Measurements from ENCODE around the gene CEACAM3.

- TF ChIP-seq MAFK (IDR thresholded peaks at IDR 0.05; ENCODE audit: low read depth, low read length): no peak
- no peak for TF ChIP-seq POLR2AphosphoS5 (IDR thresholded peaks at IDR 0.05; ENCODE audit: low read depth, low read length)
- no peak for TF ChIP-seq CTCF (IDR thresholded peaks at IDR 0.05; ENCODE audit: control extremely low read depth in 1 of 3, insufficient read depth in 1 of 3, low read depth in 1 of 3, low read length in 3 of 3)
- TF ChIP-seq SUZ12 (IDR thresholded peaks at IDR 0.05; ENCODE audit: low read length): no peak
- TF ChIP-seq POLR2A (IDR thresholded peaks at IDR 0.05; ENCODE audit: control extremely low read depth in 1 of 2, low read depth in 2 of 2, low read length in 2 of 2): no peak
- TF ChIP-seq EZH2 (IDR thresholded peaks at IDR 0.05; ENCODE audit: low read depth, low read length, severe bottlenecking): no peak
- TF ChIP-seq RAD21 (IDR thresholded peaks at IDR 0.05 in 1 of 2, conservative IDR thresholded peaks at IDR 0.05 in 1 of 2; ENCODE audit: low read depth in 2 of 2, low read length in 2 of 2): no peak
- no peak for TF ChIP-seq CHD2 (IDR thresholded peaks at IDR 0.05; ENCODE audit: low read length)
- no peak for TF ChIP-seq CHD7 (IDR thresholded peaks at IDR 0.05; ENCODE audit: insufficient replicate concordance, low read length)
- TF ChIP-seq BRCA1 (IDR thresholded peaks at IDR 0.05; ENCODE audit: low read depth, low read length): no peak
Measured at GRCh38 chr19:41758846-41759245, 37.5 kb upstream of the CEACAM3 start.

All from H1 (cell line).